ENCODE data around the gene SLC38A3. TPM values are rescaled to one million over a fixed set of nuclear protein-coding genes. Genes with fewer than 3 reads are reported as not detected.

The SLC38A3 gene
- total and polyA plus RNA-seq, 2 experiments from 2014 or later = 0.28 to 1.3 TPM

DNA sequence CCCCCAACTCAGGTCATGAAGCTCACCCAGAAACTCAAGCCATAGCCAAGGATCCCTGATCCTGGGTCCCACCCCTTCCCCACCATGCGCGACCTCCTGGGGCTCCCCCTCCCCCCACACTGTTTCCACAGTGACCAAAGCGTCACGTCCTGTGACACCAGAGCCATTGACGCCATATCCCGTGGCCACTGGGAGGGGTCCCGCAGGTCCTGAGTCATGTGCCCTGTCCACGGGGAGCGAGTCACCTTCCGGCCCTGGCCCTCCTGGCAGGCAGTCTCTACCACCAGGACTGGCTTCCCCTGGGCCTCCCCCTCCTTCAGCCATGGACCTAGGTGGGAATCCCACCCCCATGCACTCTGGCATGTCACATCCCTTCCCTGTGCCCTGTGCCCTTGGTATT is 34.4 kb upstream of the SLC38A3 start:
- peaks cover 18% of the 10 kb centered on the region for H3K79me2 ChIP-seq (replicated peaks; ENCODE audit: insufficient read depth)

DNA sequence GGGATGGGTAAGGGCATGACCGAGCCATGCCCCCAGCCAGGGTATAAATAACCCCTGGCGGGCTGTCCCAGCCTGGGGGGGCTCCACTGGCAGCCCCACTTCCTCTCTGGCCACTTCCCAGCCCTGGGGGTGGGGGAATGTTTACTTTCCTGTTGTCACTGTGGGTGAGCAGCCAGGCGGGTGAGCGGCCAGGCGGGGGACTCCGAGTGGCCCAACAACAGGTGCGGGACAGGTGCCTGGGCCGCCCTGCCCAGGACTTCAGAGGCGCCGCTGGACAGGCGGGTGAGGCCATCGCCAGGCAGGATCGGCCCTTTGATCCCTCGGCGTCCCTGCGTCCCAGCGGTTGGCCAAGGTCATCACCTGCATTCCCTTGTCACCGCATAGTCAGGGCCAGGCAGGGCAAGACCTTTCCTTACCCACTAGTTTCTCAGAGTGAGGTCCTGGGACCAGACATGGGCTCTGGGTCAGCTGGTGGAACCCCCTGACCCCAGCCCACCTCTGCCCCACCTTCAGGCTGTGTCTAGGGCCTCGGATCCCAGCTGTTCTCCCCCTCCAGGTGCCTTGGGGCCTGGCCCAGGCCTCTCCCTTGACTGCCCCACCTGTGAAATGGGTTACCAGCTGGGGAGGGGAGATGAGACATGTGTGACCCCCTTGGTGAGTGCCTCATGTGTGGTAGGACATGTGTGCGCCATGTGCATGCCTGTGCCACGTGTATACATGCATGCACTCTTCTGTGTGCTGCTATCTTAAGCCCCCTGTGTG is 33.4 kb upstream of the SLC38A3 start:
- Histone ChIP-seq H4K20me1 (replicated peaks; ENCODE audit: insufficient read depth) (peaks cover 11% of the 10 kb centered on the region; the same call in 1 of the 2 replicates), H3K4me2 (no peak overlapping the region), H2AFZ (no peak overlapping the region), H3K4me1 (ENCODE audit: insufficient read depth) (peaks cover 12% of the 10 kb centered on the region), H3K36me3 (ENCODE audit: insufficient read depth) (no peaks in the 10 kb centered on the region; the same call in 1 of the 2 replicates), H3K9me2 (ENCODE audit: insufficient read depth) (no peaks in the 10 kb centered on the region), H3K27ac (ENCODE audit: low read depth) (no peak overlapping the region), H3K4me3 (no peak overlapping the region), H3F3A (replicated peaks; ENCODE audit: low read depth) (no peaks in the 10 kb centered on the region), H3K79me2 (replicated peaks; ENCODE audit: insufficient read depth) (peaks cover 17% of the 10 kb centered on the region), H3K27me3 (ENCODE audit: insufficient read depth) (no peaks in the 10 kb centered on the region)
- Mint-ChIP-seq H3K27me3 (ENCODE audit: insufficient read depth, low read depth, poor library complexity) (peaks cover 3% of the 10 kb centered on the region), H3K9me3 (no peaks in the 10 kb centered on the region), H3K4me1 (peaks cover 27% of the 10 kb centered on the region), H3K4me3 (no peak overlapping the region), H3K36me3 (ENCODE audit: low read depth) (peaks cover 11% of the 10 kb centered on the region), H3K27ac (0 out of 2 replicates have a peak overlapping the region, but pooled peaks have one; percentile 62)
- TF ChIP-seq CREB1 (CRISPR knock-in tag; IDR thresholded peaks at IDR 0.05; ENCODE audit: low read depth) (no peak), EZH2 (IDR thresholded peaks at IDR 0.05; ENCODE audit: low read depth, unreplicated experiment) (no peak), ZNF331 (CRISPR knock-in tag; IDR thresholded peaks at IDR 0.05; ENCODE audit: low read depth) (no peak)
- TF ChIP-seq, protein P1, sequence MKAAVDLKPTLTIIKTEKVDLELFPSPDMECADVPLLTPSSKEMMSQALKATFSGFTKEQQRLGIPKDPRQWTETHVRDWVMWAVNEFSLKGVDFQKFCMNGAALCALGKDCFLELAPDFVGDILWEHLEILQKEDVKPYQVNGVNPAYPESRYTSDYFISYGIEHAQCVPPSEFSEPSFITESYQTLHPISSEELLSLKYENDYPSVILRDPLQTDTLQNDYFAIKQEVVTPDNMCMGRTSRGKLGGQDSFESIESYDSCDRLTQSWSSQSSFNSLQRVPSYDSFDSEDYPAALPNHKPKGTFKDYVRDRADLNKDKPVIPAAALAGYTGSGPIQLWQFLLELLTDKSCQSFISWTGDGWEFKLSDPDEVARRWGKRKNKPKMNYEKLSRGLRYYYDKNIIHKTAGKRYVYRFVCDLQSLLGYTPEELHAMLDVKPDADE (IDR thresholded peaks at IDR 0.05) = no peak
- DNase-seq (ENCODE audit: low spot score) = no peak
- ATAC-seq = no peak

More for the DNA sequence above, 34.4 kb upstream of the SLC38A3 start:
- 0 out of 2 replicates have a peak overlapping the region, but pooled peaks have one; percentile 19 for H3K27ac ChIP-seq (ENCODE audit: low read depth)
- DNase-seq (ENCODE audit: low spot score) = no peak
- no peaks in the 10 kb centered on the region; the same call in 1 of the 2 replicates for H3K36me3 ChIP-seq (ENCODE audit: insufficient read depth)
- no peaks in the 10 kb centered on the region for H3K9me2 ChIP-seq (ENCODE audit: insufficient read depth)
- peaks cover 4% of the 10 kb centered on the region for H3K27me3 Mint-ChIP-seq (ENCODE audit: insufficient read depth, low read depth, poor library complexity)
- H3K9me3 Mint-ChIP-seq = no peaks in the 10 kb centered on the region
- TF ChIP-seq JUNB (IDR thresholded peaks at IDR 0.05; ENCODE audit: unreplicated experiment) = no peak
- no peak for TF ChIP-seq CREB1 (CRISPR knock-in tag; IDR thresholded peaks at IDR 0.05; ENCODE audit: low read depth)
- no peak overlapping the region; the same call in 1 of the 2 replicates for H3K27ac Mint-ChIP-seq
- peaks cover 11% of the 10 kb centered on the region; the same call in 1 of the 2 replicates for H4K20me1 ChIP-seq (replicated peaks; ENCODE audit: insufficient read depth)
- no peaks in the 10 kb centered on the region for H3F3A ChIP-seq (replicated peaks; ENCODE audit: low read depth)
- H3K4me2 ChIP-seq = no peak overlapping the region
- H3K36me3 Mint-ChIP-seq (ENCODE audit: low read depth) = peaks cover 8% of the 10 kb centered on the region
- H3K4me3 Mint-ChIP-seq = no peak overlapping the region
- peaks cover 37% of the 10 kb centered on the region for H3K4me1 Mint-ChIP-seq
- H3K27me3 ChIP-seq (ENCODE audit: insufficient read depth) = no peaks in the 10 kb centered on the region
- no peak overlapping the region for H3K4me3 ChIP-seq
- ATAC-seq = no peak
- peaks cover 22% of the 10 kb centered on the region for H3K4me1 ChIP-seq (ENCODE audit: insufficient read depth)
- no peak overlapping the region for H2AFZ ChIP-seq

DNA sequence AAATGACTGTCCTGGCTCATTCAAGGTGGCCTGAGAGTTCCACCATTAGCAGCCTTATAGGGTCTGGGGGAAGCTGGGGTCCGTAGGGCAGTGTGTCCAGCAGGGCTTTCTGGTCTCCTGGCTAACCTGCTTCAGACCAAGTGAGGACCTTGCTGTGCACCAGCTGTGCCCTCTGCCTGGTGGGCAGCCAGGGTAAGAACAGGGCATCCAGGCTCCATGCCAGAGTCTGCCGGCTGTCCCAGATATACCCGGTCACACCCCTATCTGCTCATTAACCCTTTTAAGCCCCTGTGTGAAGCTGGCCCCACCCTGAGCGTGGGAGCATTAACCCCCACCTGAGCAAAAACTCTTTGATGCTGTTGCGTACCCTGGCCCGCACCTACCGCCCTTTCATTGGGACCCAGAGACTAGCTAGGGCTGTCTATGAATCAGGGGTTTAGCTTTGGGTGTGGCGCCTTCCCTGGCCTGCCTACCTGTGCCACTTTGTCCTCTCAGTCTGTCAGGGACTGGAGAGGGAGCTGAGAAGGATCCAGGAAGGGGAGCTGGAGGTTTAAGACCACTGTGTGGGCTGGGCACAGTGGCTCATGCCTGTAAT is 32.3 kb upstream of the SLC38A3 start:
- peaks cover 9% of the 10 kb centered on the region for H3K36me3 Mint-ChIP-seq (ENCODE audit: low read depth)
- Histone ChIP-seq H4K20me1 (replicated peaks; ENCODE audit: insufficient read depth) (peaks cover 11% of the 10 kb centered on the region; the same call in 1 of the 2 replicates), H3K27ac (ENCODE audit: low read depth) (no peak overlapping the region), H3K79me2 (replicated peaks; ENCODE audit: insufficient read depth) (peaks cover 9% of the 10 kb centered on the region), H3K4me3 (no peak overlapping the region), H3K9me2 (ENCODE audit: insufficient read depth) (no peaks in the 10 kb centered on the region), H2AFZ (no peak overlapping the region), H3K36me3 (ENCODE audit: insufficient read depth) (no peaks in the 10 kb centered on the region; the same call in 1 of the 2 replicates), H3K4me2 (no peak overlapping the region), H3F3A (replicated peaks; ENCODE audit: low read depth) (no peaks in the 10 kb centered on the region), H3K27me3 (ENCODE audit: insufficient read depth) (no peaks in the 10 kb centered on the region), H3K4me1 (ENCODE audit: insufficient read depth) (peaks cover 4% of the 10 kb centered on the region; the same call in 1 of the 2 replicates)
- ATAC-seq (no peak), DNase-seq (ENCODE audit: low spot score) (no peak)
- H3K27me3 Mint-ChIP-seq (ENCODE audit: insufficient read depth, low read depth, poor library complexity) = peaks cover 3% of the 10 kb centered on the region
- no peak overlapping the region for H3K4me3 Mint-ChIP-seq
- peaks cover 19% of the 10 kb centered on the region for H3K4me1 Mint-ChIP-seq
- no peaks in the 10 kb centered on the region for H3K9me3 Mint-ChIP-seq
- no peak overlapping the region for H3K27ac Mint-ChIP-seq
- TF ChIP-seq EZH2 (IDR thresholded peaks at IDR 0.05; ENCODE audit: low read depth, unreplicated experiment) (no peak), POLR2AphosphoS5 (IDR thresholded peaks at IDR 0.05; ENCODE audit: low read depth) (no peak), STAT1 (IDR thresholded peaks at IDR 0.05; ENCODE audit: unreplicated experiment) (no peak), EZH2phosphoT487 (IDR thresholded peaks at IDR 0.05; ENCODE audit: unreplicated experiment) (no peak)

Measured in GM23338 (cell line).